GM10847 (cell line): ENCODE measurements around the gene WDR59.

Experiments
- POLR2A ChIP-seq: IDR thresholded peaks from 2 replicates; pipeline ENCODE4 v1.6.1; 2011; ENCODE audit not compliant: insufficient read length; ENCODE audit errors: extremely low read depth

Gene WDR59

GRCh38 chr16:74942977-74943918, 41.7 kb downstream of the WDR59 start:
- TF ChIP-seq POLR2A = no peak

- TF ChIP-seq POLR2A = no peak
Observed at GRCh38 chr16:74942566-74942965, 42.4 kb downstream of the WDR59 start.

DNA sequence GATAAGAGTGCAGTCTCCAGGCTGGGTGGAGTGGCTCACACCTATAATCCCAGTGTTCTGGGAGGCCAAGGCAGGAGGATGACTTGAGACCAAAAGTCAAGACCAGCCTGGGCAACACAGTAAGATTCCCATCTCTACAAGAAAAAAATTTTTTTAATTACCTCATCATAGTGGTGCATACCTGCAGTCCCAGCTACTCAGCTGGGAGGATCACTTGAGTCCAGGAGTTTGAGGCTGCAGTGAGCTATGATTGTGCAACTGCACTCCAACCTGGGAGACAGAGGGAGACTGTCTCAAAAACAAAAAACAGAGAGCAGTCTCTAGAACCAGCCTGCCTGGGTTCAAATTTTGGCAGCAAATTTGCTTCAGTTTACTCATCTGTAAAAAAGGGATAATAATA, 45.2 kb downstream of the WDR59 start:
- no peak for TF ChIP-seq POLR2A

DNA sequence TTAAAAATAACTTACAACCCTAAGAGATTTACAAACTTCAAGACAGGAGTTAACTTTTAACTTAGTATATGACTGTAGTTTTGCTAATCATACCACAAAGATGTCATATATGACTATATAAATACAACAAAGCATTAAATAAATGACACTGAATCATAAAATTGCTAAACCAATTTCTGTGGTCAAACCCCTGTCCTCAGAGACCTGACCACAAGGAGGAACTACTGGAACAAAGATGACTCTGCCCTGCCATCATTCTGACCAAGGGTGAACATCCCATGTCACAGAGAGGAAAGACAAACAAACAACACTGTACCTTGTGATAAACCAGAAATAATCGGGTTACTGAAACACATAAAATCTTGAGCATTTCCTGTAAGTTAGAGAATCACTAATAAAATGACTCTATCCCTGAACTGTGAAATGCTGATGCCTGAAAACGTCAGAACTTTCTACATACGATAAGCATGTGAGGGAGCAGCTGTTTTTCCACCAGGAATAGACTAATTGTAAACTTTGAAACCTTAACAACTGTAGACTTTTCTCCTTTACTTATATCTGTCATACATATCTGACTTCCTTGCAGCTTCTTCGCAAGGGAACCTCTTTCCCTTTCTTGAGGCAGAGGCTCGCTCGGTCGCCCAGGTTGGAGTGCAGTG, 47.9 kb downstream of the WDR59 start:
- TF ChIP-seq POLR2A = no peak

GRCh38 chr16:74931445-74931844, 53.5 kb downstream of the WDR59 start:
- TF ChIP-seq POLR2A = no peak

DNA sequence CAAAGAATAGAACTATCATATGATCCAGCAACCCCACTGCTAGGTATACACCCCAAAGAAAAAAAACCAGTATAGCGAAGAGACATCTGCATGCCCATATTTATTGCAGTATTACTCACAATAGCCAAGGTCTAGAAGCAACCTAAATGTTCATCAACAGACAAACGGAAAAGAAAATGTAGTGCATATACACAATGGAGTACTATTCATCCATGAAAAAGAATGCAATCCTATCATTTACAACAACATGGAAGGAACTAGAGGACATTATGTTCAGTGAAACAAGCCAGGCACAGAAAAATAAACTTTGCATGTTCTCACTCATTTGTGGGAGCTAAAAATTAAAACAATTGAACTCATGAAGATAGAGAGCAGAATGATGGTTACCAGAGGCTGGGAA, 55.3 kb downstream of the WDR59 start:
- TF ChIP-seq POLR2A = no peak

DNA sequence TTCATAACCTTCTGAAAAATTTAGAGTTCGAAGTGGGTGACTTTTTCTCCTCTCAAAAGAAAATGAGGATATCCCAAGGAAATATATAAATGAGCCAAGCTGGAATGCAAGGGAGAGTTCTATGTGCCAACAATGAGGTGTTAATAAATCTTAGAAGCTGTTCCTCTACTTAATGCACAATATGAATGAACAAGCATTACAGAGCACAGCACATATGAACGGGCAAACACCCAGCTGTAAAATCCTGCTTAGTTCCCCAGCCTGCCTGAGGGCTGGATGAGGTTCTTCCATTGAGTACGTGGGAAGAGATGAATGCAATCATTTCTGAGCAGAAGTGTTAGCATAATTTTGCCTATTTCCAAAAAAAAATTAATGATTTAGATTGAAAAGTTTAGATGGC, 58.1 kb downstream of the WDR59 start:
- TF ChIP-seq POLR2A = no peak

- TF ChIP-seq POLR2A = no peak
Observed at GRCh38 chr16:74923766-74924460, 61.0 kb downstream of the WDR59 start.

DNA sequence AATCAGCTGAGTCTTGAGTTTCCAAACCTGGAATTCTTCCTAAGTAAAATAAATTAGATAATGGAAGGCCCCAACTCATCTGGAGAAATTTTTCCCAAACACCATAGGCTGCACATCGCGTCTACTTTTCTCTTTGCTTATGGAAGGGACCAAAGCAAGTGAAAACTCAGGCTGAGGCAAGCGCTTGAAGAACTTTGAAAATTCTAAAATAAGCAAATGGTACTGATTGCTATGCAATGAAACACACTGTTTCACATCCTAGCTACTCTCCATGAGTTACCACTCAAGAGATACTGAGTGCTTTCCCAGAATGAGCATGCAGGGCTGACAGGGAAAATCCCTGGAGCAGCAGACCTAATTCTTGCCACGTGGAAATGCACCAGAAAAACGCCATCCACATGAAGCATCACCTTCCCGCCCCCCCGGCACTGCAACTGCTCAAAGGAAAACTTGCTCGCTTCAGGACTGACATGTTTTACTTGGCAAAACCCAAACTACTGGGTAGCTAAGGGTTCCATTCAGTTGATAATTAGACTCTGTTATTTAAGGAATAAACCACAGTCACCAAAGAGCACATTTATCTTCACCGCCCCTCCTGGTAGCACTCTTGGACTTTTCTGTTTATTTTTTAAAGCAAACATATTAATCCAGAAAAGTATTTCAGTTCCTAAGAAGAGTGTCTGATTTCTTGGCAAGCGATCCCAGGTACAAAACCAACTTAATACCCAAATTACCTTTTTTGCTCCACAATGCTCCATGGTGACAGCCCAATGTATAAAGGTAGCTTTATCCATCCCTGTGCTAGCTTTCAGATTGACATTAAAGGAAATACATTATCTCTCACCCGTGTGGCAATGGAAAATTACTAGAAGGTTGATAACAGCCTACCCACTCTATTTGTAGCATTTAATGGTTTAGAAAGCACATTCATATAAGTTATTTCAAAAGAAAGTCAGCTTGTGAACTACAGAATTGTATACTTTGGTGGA, 62.5 kb downstream of the WDR59 start:
- TF ChIP-seq POLR2A = no peak

- no peak for TF ChIP-seq POLR2A
Observed at GRCh38 chr16:74921051-74921450, 63.9 kb downstream of the WDR59 start.

GRCh38 chr16:74909665-74910064, 75.3 kb downstream of the WDR59 start:
- TF ChIP-seq POLR2A = no peak

- TF ChIP-seq POLR2A = no peak
Observed at GRCh38 chr16:74903901-74904678, 80.8 kb downstream of the WDR59 start.

GRCh38 chr16:74903120-74903519, 81.8 kb downstream of the WDR59 start:
- TF ChIP-seq POLR2A = no peak

DNA sequence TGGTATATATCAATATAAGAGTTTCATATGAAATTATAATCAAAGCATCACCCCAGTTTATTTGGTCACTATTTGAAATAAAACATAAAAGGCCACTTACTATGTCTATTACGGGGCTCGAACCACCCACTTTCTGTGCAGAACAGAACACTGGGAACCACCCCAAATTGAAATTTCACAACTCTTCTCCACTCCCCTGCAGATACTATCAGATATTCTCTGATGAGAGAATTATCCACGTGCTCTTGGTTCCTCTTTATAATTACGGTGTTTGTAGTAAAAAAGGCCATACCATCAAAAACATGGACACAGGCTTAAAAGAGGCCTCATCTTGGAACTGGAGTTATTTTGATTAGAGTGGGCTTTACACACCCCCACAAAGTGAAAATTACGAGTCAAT, 82.8 kb downstream of the WDR59 start:
- TF ChIP-seq POLR2A = no peak
